ENCODE data around the gene SAMM50.

GRCh38 chr22:43993072-43993760 is 38.0 kb downstream of the SAMM50 start:
- TF ChIP-seq L3MBTL2 (conservative IDR thresholded peaks at IDR 0.05) (no peak), ARNT (IDR thresholded peaks at IDR 0.05) (no peak), ELF4 (IDR thresholded peaks at IDR 0.05) (no peak), SP1 (IDR thresholded peaks at IDR 0.05) (no peak), LEF1 (IDR thresholded peaks at IDR 0.05; ENCODE audit: borderline replicate concordance) (no peak), FOXA1 (IDR thresholded peaks at IDR 0.05) (no peak), TARDBP (IDR thresholded peaks at IDR 0.05) (no peak), PKNOX1 (IDR thresholded peaks at IDR 0.05) (no peak), SUZ12 (IDR thresholded peaks at IDR 0.05) (no peak)
